ENCODE data around the gene APOM. TPM values are rescaled to one million over a fixed set of nuclear protein-coding genes. Genes with fewer than 3 reads are reported as not detected.

The APOM gene
- total and polyA plus RNA-seq, 7 experiments from 2014 or later = 0.78 to 5.0 (median 3.6) TPM

DNA sequence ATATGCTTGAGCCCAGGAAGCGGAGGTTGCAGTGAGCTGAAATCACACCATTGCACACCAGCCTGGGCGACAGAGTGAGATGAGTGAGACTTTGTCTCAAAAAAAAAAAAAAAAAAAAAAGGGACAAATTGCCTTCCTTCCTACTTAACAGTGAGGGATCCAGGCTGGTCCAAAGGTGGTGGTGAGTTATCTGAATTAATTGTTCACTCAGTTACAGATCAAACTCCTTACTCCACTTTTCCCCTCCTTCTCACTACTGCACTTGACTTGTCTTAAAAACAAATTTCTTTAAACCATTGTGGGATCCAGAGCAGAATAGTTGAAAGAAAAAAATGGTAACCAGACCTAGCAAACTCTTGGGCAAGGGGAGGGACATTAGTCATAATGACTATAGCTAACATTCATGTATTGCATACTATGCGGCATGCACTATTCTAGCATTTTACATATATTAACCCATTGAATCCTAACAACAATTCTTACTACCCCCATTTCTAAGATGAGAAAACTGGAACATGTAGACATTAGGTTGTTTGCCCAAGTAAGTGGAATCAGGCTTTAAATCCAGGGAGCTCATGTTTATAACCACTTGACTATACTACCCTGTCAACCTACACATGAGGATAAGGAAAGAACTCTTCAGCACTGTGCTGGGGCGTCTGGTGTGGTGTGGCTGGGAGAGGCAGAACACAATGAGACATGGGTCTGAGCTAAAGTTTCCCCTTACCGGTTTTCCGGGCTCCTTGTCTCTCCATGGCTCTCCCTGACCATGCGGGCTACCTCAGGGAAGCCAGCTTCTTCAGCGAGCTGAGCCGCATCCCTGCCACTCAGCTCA is 7.6 kb downstream of the APOM start:
- Histone ChIP-seq H3K9me3 (ENCODE audit: control insufficient read depth in 2 of 3, low read length in 3 of 3) (no peaks in the 10 kb centered on the region), H3K36me3 (ENCODE audit: control insufficient read depth in 2 of 3, insufficient read depth in 3 of 3, low read length in 3 of 3) (peaks cover 2 to 29% (median 4%) of the 10 kb centered on the region in 3 experiments), H3K27me3 (ENCODE audit: control insufficient read depth in 2 of 2, insufficient read depth in 2 of 2, low read length in 2 of 2) (no peaks in the 10 kb centered on the region), H3K4me1 (ENCODE audit: control insufficient read depth in 2 of 2, insufficient read depth in 2 of 2, low read length in 2 of 2) (peaks cover 48 to 60% of the 10 kb centered on the region in 2 donors), H3K27ac (ENCODE audit: low read depth, low read length) (peak overlapping the region; percentile 97), H3K4me3 (ENCODE audit: low read length) (peak overlapping the region; percentile 91)
- ATAC-seq (no peak), DNase-seq (no peak)
- peaks cover 0 to 2% (median 0%) of the 10 kb centered on the region in 5 donors for H3K27me3 Mint-ChIP-seq
- peak overlapping the region; percentile 93 to 99 (median 96) for H3K4me3 Mint-ChIP-seq
- H3K4me1 Mint-ChIP-seq = peaks cover 45 to 89% (median 76%) of the 10 kb centered on the region in 7 donors
- H3K27ac Mint-ChIP-seq = peak overlapping the region; percentile 51 to 99 (median 98)
- peaks cover 0 to 2% (median 0%) of the 10 kb centered on the region in 11 donors for H3K9me3 Mint-ChIP-seq
- H3K36me3 Mint-ChIP-seq = peaks cover 7 to 44% (median 11%) of the 10 kb centered on the region in 5 donors
- ChIA-PET CTCF (interaction anchor here (1.1 to 2.7 kb wide), 4 partner anchors 9 to 82 kb away, joined by 3 to 19 read pairs (median 4); partner anchors contain the start of genes APOM and BAG6), POLR2A (interaction anchor here (0.7 to 7.1 kb wide), 10 partner anchors 10 to 495 kb away, joined by 3 to 193 read pairs (median 4); partner anchors contain the start of genes APOM, BAG6, DXO and LTB)
- intact Hi-C loops (cut with micrococcal nuclease) = loop anchor here in 1 of 2 donors (10.0 kb wide), 2 partner anchors 1541 to 1751 kb away; partner anchors contain the start of genes CUTA, HSD17B8, PHF1 and RING1

DNA sequence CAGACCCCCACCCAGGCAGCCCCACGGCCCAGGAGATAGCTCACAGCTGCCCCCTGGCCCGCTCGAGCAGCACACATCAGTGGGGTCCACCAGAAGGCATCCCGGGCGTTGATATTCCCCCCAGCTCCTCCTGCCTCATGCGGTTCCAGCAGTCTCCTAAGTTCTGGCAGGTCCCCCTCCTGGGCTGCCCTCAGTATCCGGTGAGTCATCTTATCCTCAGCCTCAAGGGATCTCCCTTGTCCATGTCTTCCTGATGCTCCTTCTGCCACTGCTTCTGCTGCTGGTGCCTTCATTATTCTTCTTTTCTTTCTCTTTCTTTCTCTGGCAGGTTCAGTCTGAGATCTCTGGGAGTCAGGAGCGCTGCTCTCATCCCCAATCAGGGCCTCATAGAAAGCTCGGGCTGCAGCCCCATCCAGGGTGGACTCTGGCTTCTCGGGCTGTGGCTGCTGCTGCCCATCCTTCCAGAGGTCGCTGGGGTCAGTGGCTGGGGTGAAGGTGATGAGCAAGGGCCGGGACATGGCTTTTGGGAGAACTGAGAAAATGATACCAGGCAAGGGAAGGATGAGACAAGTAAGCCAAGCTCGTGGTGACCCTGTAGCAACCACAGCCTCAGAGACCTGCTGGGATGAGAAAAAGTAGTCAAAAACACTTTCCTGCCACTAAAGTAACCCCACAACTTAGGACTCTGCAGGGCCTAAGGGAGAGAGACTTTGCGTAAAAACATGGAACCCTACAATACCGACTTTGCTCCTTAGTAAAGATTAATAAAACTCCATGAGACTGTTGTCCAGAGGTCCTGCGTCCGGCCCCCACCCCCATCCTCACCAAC is 8.5 kb downstream of the APOM start:
- H3K27ac Mint-ChIP-seq = peak overlapping the region; percentile 94 to 99 (median 98)
- peaks cover 7 to 44% (median 11%) of the 10 kb centered on the region in 5 donors for H3K36me3 Mint-ChIP-seq
- peak overlapping the region; percentile 93 to 99 (median 96) for H3K4me3 Mint-ChIP-seq
- peak overlapping the region; percentile 91 for H3K4me3 ChIP-seq (ENCODE audit: low read length)
- ChIA-PET CTCF (interaction anchor here (0.7 to 2.7 kb wide), 6 partner anchors 10 to 141 kb away, joined by 3 to 19 read pairs (median 4); partner anchors contain the start of genes APOM and BAG6), POLR2A (interaction anchor here (0.6 to 7.1 kb wide), 31 partner anchors 10 to 1540 kb away, joined by 3 to 193 read pairs (median 4); partner anchors contain the start of genes ABHD16A, APOM, BAG6 and DDX39B)
- H3K27me3 Mint-ChIP-seq = peaks cover 0 to 2% (median 0%) of the 10 kb centered on the region in 5 donors
- peaks cover 6 to 32% (median 9%) of the 10 kb centered on the region in 3 experiments for H3K36me3 ChIP-seq (ENCODE audit: control insufficient read depth in 2 of 3, insufficient read depth in 3 of 3, low read length in 3 of 3)
- no peaks in the 10 kb centered on the region for H3K9me3 ChIP-seq (ENCODE audit: control insufficient read depth in 2 of 3, low read length in 3 of 3)
- H3K27me3 ChIP-seq (ENCODE audit: control insufficient read depth in 2 of 2, insufficient read depth in 2 of 2, low read length in 2 of 2) = no peaks in the 10 kb centered on the region
- DNase-seq (peak in 2 of 9 donors; percentile 18 to 33), ATAC-seq (no peak)
- intact Hi-C loops (cut with micrococcal nuclease) = loop anchor here (2.0 to 10.0 kb wide), 6 partner anchors 75 to 1751 kb away; partner anchors contain the start of genes ATF6B (in 1 of the 2), CUTA (in 1 of the 2), HSD17B8 (in 1 of the 2) and HSPA1B (in 1 of the 2)
- H3K4me1 ChIP-seq (ENCODE audit: control insufficient read depth in 2 of 2, insufficient read depth in 2 of 2, low read length in 2 of 2) = peaks cover 40 to 52% of the 10 kb centered on the region in 2 donors
- H3K27ac ChIP-seq (ENCODE audit: low read depth, low read length) = peak overlapping the region; percentile 97
- H3K4me1 Mint-ChIP-seq = peaks cover 37 to 87% (median 76%) of the 10 kb centered on the region in 7 donors
- peaks cover 0 to 2% (median 0%) of the 10 kb centered on the region in 11 donors for H3K9me3 Mint-ChIP-seq

DNA sequence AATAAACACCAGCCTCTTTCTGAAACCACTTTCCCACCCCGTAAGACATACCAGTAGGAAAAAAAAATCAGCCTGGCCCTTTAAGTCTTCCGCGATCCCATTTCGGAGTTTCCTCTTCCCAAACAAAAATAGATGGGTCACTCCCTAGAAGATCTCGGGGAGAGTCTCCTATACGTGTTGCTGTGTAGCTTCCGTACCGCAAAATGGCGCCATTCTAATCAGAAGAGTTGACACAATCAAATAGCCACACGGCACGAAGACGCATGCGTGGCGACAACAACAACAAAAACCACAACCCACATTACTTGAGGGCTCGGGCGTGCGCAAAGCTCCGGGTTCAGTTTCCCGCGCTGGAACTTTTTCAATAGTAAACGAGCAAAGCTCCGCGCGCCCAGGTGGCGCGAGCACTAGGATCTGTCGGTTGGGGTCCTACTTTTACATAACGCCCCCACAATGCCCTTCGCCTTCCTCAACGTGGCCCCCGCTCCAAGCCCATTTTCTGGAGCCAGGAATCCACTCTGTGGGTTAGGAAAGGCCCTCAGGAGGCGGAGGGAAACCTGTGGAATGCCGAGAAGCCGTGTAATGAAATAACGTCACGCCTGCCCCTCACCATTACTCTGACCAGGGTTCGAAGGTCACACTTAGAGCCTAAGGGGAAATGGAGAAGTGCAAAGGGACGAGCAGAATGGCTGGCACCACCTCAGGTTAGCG is 9.3 kb downstream of the APOM start, which contains the start of gene GPANK1:
Gene GPANK1, minus strand, starts transcription at position 208 of the 711 bp plus-strand sequence. CDS start 519 bp downstream, outside the sequence.
- Mint-ChIP-seq H3K4me1 (peaks cover 29 to 79% (median 70%) of the 10 kb centered on the region in 7 donors), H3K36me3 (peaks cover 7 to 43% (median 11%) of the 10 kb centered on the region in 5 donors), H3K27ac (peak within 1 kb of the TSS; percentile 94 to 99 (median 98)), H3K9me3 (peaks cover 0 to 2% (median 0%) of the 10 kb centered on the region in 11 donors), H3K4me3 (peak within 1 kb of the TSS; percentile 93 to 99 (median 96)), H3K27me3 (peaks cover 0 to 2% (median 0%) of the 10 kb centered on the region in 5 donors)
- CTCF ChIA-PET = interaction anchor here (0.7 to 2.7 kb wide), 4 partner anchors 10 to 1723 kb away, joined by 3 to 19 read pairs (median 4); partner anchors contain the start of gene APOM
- POLR2A ChIA-PET = interaction anchor here (0.6 to 7.1 kb wide), 26 partner anchors 9 to 1540 kb away, joined by 3 to 193 read pairs (median 4); partner anchors contain the start of genes ABHD16A, APOM, BAG6 and DDX39B
- no peaks in the 10 kb centered on the region for H3K27me3 ChIP-seq (ENCODE audit: control insufficient read depth in 2 of 2, insufficient read depth in 2 of 2, low read length in 2 of 2)
- H3K4me3 ChIP-seq (ENCODE audit: low read length) = peak within 1 kb of the TSS; percentile 91
- intact Hi-C loops (cut with micrococcal nuclease) = loop anchor here (1.0 to 10.0 kb wide), 24 partner anchors 13 to 1750 kb away; partner anchors contain the start of genes ABHD16A (in 2 of the 2), BAG6 (in 2 of the 2), HSPA1B (in 2 of the 2) and NFKBIL1 (in 2 of the 2)
- DNase-seq = peak; percentile 74 to 92 (median 88)
- H3K9me3 ChIP-seq (ENCODE audit: control insufficient read depth in 2 of 3, low read length in 3 of 3) = no peaks in the 10 kb centered on the region
- H3K4me1 ChIP-seq (ENCODE audit: control insufficient read depth in 2 of 2, insufficient read depth in 2 of 2, low read length in 2 of 2) = peaks cover 33 to 44% of the 10 kb centered on the region in 2 donors
- H3K36me3 ChIP-seq (ENCODE audit: control insufficient read depth in 2 of 3, insufficient read depth in 3 of 3, low read length in 3 of 3) = peaks cover 13 to 40% (median 15%) of the 10 kb centered on the region in 3 experiments
- H3K27ac ChIP-seq (ENCODE audit: low read depth, low read length) = peak within 1 kb of the TSS; percentile 97
- ATAC-seq = peak; percentile 51

DNA sequence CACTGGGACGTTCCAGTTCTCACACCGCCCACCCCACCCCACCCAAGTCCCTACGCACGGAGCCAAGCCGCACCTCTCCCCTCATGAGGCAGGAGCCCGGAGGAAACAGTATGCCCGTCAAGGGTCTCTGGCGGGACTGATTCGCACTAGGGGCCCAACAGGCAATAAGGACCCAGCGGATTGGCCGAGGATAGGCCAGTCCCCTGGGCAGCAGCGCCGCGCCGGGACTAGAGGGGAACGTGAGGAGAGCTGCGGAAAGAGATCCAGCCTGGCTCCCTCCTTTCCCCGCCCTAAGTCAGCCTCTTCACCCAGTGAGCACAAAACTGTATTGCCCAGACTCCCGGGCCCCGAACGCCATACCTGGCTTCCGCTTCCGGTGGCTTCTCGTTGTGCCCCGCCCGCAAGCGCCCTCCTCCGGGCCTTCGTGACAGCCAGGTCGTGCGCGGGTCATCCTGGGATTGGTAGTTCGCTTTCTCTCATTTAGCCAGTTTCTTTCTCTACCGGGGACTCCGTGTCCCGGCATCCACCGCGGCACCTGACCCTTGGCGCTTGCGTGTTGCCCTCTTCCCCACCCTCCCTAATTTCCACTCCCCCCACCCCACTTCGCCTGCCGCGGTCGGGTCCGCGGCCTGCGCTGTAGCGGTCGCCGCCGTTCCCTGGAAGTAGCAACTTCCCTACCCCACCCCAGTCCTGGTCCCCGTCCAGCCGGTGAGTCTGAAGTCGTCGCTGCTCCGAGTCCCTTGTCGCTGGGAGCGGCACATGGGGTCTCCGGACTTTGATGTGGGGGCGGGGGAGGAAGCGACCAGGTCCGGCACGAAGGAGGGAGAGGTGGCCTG is 10.0 kb downstream of the APOM start, which contains the start of gene CSNK2B:
Gene CSNK2B, plus strand, starts transcription at position 580 of the 836 bp plus-strand sequence. CDS start 752 bp downstream, outside the sequence.
- Histone ChIP-seq H3K27ac (ENCODE audit: low read depth, low read length) (peak within 1 kb of the TSS; percentile 97), H3K36me3 (ENCODE audit: control insufficient read depth in 2 of 3, insufficient read depth in 3 of 3, low read length in 3 of 3) (peaks cover 13 to 45% (median 23%) of the 10 kb centered on the region in 3 experiments), H3K4me1 (ENCODE audit: control insufficient read depth in 2 of 2, insufficient read depth in 2 of 2, low read length in 2 of 2) (peaks cover 33 to 43% of the 10 kb centered on the region in 2 donors), H3K27me3 (ENCODE audit: control insufficient read depth in 2 of 2, insufficient read depth in 2 of 2, low read length in 2 of 2) (no peaks in the 10 kb centered on the region), H3K4me3 (ENCODE audit: low read length) (peak within 1 kb of the TSS; percentile 91), H3K9me3 (ENCODE audit: control insufficient read depth in 2 of 3, low read length in 3 of 3) (no peaks in the 10 kb centered on the region)
- Mint-ChIP-seq H3K27ac (peak within 1 kb of the TSS; percentile 94 to 99 (median 98)), H3K4me1 (peaks cover 25 to 75% (median 64%) of the 10 kb centered on the region in 7 donors), H3K4me3 (peak within 1 kb of the TSS; percentile 93 to 99 (median 96)), H3K9me3 (peaks cover 0 to 2% (median 0%) of the 10 kb centered on the region in 11 donors), H3K27me3 (peaks cover 0 to 2% (median 0%) of the 10 kb centered on the region in 5 donors), H3K36me3 (peaks cover 7 to 48% (median 16%) of the 10 kb centered on the region in 5 donors)
- ChIA-PET POLR2A (interaction anchor here (0.5 to 7.1 kb wide), 18 partner anchors 13 to 836 kb away, joined by 3 to 193 read pairs (median 5); partner anchors contain the start of genes ABHD16A, APOM, BAG6 and DDX39B), CTCF (interaction anchor here (0.7 to 2.7 kb wide), 2 partner anchors 11 to 1722 kb away, joined by 3 to 19 read pairs; partner anchors contain the start of gene APOM)
- intact Hi-C loops (cut with micrococcal nuclease) = loop anchor here (1.0 to 10.0 kb wide), 24 partner anchors 13 to 1749 kb away; partner anchors contain the start of genes ABHD16A (in 2 of the 2), BAG6 (in 2 of the 2), HSPA1B (in 2 of the 2) and NFKBIL1 (in 2 of the 2)
- ATAC-seq (peak; percentile 94), DNase-seq (peak; percentile 87 to 99 (median 98))

Measured in naive thymus-derived CD4-positive, alpha-beta T cell (primary cell).